IgD-negative memory B cell (primary cell): ENCODE measurements around the gene TTYH3. TPM values are rescaled to one million over a fixed set of nuclear protein-coding genes. Genes with fewer than 3 reads are reported as not detected.

Experiments used
- H3K27ac Mint-ChIP-seq, 3 donors: one replicate each; pipeline ENCODE4 v1.8.0; 2020 to 2022; ENCODE audit warnings: mild to moderate bottlenecking in 3 of 3, mixed read lengths in 3 of 3, moderate library complexity in 1 of 3
- H3K27me3 Mint-ChIP-seq: one replicate; pipeline ENCODE4 v1.8.0; 2021; ENCODE audit warnings: mixed read lengths
- H3K36me3 Mint-ChIP-seq: one replicate; pipeline ENCODE4 v1.8.0; 2020; ENCODE audit warnings: mild to moderate bottlenecking, mixed read lengths
- H3K4me1 Mint-ChIP-seq, 3 donors: one replicate each; pipeline ENCODE4 v1.8.0; 2020 to 2022; ENCODE audit warnings: mixed read lengths in 3 of 3, mild to moderate bottlenecking in 1 of 3
- H3K4me3 Mint-ChIP-seq, 4 donors: one replicate each; pipeline ENCODE4 v1.8.0; 2020 to 2022; ENCODE audit warnings: mild to moderate bottlenecking in 4 of 4, mixed read lengths in 4 of 4, moderate library complexity in 3 of 4
- H3K9me3 Mint-ChIP-seq, 3 donors: one replicate each; pipeline ENCODE4 v1.8.0; 2020 to 2021; ENCODE audit warnings: mixed read lengths in 3 of 3, mild to moderate bottlenecking in 1 of 3
- polyA plus RNA-seq: library from polyadenylated mRNA; unstranded; fragments of 300-500 nt; fragmentation: Illumina TruSeq; gene quantifications from one replicate; pipeline ENCODE4 v1.2.3, GENCODE V29; 2021

TTYH3 gene
- polyA plus RNA-seq, 1 donor from 2014 or later: 2.0 TPM

DNA sequence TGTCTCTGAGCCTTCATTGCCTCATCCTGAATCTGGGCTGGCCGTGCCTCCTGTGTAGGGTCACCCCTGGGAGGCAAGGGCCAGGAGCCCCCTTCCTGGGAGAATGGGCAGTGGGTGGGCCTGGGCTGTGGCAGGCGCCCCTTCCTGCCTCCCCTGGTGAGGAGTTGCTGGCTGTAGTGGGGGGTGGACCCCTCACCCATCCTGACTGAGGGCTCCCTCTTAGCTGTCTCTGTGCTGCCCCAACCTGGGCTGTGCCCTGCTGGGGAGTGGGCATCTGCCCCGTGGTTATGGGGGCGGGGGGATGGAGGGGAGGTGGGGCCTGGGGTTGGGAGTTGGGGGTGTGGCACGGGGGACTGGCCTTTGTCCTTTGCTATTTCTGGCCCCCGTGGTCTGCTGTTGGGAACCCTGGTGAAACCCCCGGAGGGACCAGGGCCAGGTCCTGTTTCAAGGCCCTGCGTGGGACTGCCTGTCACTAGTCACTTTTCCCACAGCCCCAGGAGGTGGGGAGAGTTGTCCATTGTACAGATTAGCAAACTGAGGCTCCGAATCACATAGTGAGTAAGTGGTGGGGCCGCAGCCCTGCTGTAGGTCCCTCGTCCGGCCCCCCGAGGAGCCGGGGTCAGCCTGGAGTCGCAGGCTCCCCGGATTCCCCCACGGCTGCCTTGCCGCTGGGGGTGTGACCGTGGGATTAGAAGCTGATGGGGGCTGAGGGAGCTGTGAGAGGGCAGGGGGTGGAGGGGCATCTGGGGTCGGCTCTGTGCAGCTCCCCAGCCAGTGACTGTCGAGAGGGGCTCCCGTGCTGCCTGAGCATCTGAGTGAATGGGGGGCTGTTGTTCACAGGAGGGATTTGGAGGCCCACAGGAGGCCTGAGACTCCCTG lies 2.7 kb downstream of the TTYH3 start:
- no peaks in the 10 kb centered on the region for H3K36me3 Mint-ChIP-seq
- H3K27ac Mint-ChIP-seq: peak overlapping the region in 2 of 3 donors; percentile 48 to 56
- H3K9me3 Mint-ChIP-seq: no peaks in the 10 kb centered on the region
- H3K4me1 Mint-ChIP-seq: peaks cover 12 to 21% (median 16%) of the 10 kb centered on the region in 3 donors
- peak overlapping the region; percentile 52 to 97 (median 76) for H3K4me3 Mint-ChIP-seq
- H3K27me3 Mint-ChIP-seq: no peaks in the 10 kb centered on the region

DNA sequence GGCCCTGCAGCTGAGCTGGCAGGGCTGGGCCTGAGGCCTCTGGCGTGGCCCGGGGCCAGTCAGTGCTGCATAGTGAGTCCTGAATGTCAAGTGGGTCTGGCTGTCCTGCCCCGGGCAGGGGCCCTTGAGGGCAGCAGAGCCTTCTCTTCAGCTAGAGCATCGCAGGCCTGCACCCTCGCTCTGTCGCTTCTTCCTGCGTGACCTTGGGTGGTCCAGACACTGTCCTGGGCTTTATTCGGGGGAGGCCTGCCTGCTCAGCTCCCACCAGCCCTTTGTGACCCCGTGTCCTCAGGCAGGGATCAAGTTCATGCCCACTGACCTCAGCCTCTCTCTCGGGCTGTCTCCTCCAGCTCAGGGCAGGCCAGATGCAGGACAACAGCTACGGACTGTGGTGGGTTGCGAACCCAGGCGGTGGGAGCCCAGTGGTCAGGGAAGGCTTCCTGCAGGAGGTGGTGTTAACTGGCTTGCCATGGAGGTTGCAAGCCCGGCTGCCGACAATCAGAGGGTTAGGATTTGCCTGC lies 3.4 kb downstream of the TTYH3 start:
- H3K27me3 Mint-ChIP-seq: no peaks in the 10 kb centered on the region
- H3K4me3 Mint-ChIP-seq: peak overlapping the region; percentile 52 to 74 (median 62)
- peaks cover 12 to 23% (median 16%) of the 10 kb centered on the region in 3 donors for H3K4me1 Mint-ChIP-seq
- H3K36me3 Mint-ChIP-seq: no peaks in the 10 kb centered on the region
- no peaks in the 10 kb centered on the region for H3K9me3 Mint-ChIP-seq
- peak overlapping the region in 1 of 3 donors; percentile 37 for H3K27ac Mint-ChIP-seq

- peaks cover 12 to 25% (median 16%) of the 10 kb centered on the region in 3 donors for H3K4me1 Mint-ChIP-seq
Observed at GRCh38 chr7:2635810-2636701, 4.3 kb downstream of the TTYH3 start.

GRCh38 chr7:2637066-2637471 lies 5.3 kb downstream of the TTYH3 start:
- Mint-ChIP-seq H3K4me1 (peaks cover 12 to 25% (median 19%) of the 10 kb centered on the region in 3 donors), H3K27ac (peak overlapping the region in 1 of 3 donors; percentile 91), H3K4me3 (peak overlapping the region; percentile 11 to 83 (median 48)), H3K36me3 (no peaks in the 10 kb centered on the region), H3K27me3 (no peaks in the 10 kb centered on the region), H3K9me3 (no peaks in the 10 kb centered on the region)

More at GRCh38 chr7:2635810-2636701, 4.3 kb downstream of the TTYH3 start:
- Mint-ChIP-seq H3K27me3 (no peaks in the 10 kb centered on the region), H3K27ac (peak overlapping the region in 2 of 3 donors; percentile 20 to 60), H3K36me3 (no peaks in the 10 kb centered on the region), H3K9me3 (no peaks in the 10 kb centered on the region), H3K4me3 (peak overlapping the region in 3 of 4 donors; percentile 55 to 87 (median 68))

DNA sequence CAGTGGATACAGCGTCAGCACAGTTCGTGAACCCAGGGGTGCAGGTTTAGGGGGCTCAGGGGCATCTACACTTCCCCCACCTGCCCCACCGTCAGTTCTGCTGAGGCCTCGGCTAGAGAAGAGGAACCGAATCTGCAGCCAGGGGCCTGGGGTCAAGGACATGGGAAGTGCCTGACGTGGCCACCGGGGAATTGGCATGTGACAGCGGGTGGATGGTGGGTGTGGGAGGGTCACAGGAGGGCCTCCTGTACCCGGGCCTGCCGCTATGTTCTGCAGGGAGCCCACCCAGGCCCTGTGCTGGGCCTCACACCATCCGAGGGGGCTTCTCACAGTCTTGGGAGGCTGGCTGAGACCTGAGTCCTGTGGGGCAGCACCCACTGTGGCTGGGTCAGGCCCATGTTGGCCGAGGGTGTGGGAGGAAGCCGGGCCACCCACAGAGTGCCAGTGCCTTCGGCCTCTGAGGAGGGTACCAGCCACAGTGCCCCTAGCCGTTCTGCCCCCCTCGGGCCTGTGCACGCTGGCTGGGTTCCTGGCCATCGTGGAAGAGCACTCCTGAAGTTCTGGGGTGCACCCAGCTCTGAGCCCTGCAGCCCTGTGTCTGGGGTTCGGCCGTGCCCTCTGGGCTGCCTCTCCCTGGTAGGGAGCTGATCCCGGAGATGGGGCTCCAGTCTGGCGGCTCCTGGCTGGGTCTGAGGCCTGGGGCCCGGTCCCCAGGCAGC lies 5.9 kb downstream of the TTYH3 start:
- Mint-ChIP-seq H3K4me1 (peaks cover 12 to 25% (median 19%) of the 10 kb centered on the region in 3 donors), H3K36me3 (no peaks in the 10 kb centered on the region), H3K4me3 (peak overlapping the region; percentile 11 to 83 (median 41)), H3K27ac (peak overlapping the region in 2 of 3 donors; percentile 13 to 91), H3K27me3 (no peaks in the 10 kb centered on the region), H3K9me3 (no peaks in the 10 kb centered on the region)

GRCh38 chr7:2638224-2638991 lies 6.6 kb downstream of the TTYH3 start:
- H3K4me3 Mint-ChIP-seq: no peak overlapping the region
- H3K4me1 Mint-ChIP-seq: peaks cover 8 to 25% (median 19%) of the 10 kb centered on the region in 3 donors
- no peaks in the 10 kb centered on the region for H3K36me3 Mint-ChIP-seq
- peak overlapping the region in 2 of 3 donors; percentile 53 to 91 for H3K27ac Mint-ChIP-seq
- no peaks in the 10 kb centered on the region for H3K9me3 Mint-ChIP-seq
- H3K27me3 Mint-ChIP-seq: no peaks in the 10 kb centered on the region

DNA sequence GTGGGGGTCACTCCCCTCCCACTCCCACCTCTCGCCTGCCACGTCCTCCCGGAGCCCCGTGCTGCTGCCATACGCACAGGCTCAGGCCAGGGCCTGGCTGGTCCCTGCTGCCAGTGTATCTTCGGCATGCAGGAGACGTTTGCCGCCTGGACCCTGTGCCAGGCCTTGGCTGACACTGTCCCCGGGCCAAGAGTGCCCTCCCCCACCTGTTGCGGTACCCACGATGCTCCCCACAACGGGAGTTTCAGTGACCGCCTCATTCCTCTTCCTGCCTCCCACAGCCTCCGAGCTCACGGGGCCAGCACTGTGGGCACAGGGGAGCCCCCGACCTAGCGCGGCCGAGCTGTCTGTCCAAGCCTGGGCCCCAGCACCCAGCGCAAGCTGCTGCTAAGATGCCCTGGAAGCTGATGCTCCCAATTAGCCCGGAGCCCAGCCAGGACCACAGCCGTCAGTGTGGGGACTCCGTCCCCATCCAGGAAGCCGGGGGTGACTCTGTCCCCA lies 7.4 kb downstream of the TTYH3 start:
- Mint-ChIP-seq H3K4me3 (peak overlapping the region in 1 of 4 donors; percentile 68), H3K27ac (peak overlapping the region in 1 of 3 donors; percentile 53), H3K9me3 (no peaks in the 10 kb centered on the region), H3K4me1 (peaks cover 7 to 25% (median 20%) of the 10 kb centered on the region in 3 donors), H3K36me3 (no peaks in the 10 kb centered on the region), H3K27me3 (no peaks in the 10 kb centered on the region)

DNA sequence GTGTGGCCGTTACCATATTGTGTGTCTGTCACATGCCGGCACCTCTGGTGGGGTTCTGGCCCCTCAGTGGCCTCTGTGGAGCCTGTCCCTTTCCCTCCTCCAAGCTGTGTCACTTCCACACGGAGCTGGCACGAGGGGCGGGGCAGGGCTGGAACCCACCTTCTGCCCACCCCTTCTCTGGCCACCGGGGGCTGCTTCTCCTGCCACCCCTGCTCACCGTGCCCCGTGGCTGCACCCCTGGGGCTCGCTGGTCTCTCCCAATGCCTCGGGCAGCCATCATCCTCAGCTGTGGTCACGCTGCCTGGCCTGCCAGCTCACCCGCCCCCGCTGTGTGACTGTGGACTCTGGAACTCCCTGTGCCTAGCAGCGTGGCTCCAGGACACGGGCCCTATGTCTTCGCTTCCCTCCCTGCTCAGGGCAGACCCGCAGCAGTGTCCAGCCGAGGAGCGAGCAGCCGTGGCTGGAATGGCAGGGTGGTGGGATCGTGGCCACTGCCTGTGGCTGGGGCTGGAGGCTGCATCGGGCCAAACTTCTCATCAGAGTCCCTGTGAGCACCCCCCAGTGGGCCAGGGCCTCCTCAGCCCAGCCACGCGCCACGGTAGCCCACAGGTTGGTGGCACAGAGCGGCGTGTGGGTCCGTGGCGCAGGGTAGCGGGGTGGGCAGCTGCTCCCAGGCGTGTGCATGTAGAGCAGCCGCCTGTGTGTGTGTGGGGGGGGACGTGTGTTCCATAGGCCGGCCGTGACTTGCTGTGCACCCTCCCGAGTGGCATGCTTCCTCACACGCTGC lies 8.1 kb downstream of the TTYH3 start:
- Mint-ChIP-seq H3K4me3 (peak overlapping the region in 1 of 4 donors; percentile 74), H3K36me3 (no peaks in the 10 kb centered on the region), H3K4me1 (peaks cover 8 to 28% (median 18%) of the 10 kb centered on the region in 3 donors), H3K27ac (peak overlapping the region in 2 of 3 donors; percentile 53 to 96), H3K9me3 (no peaks in the 10 kb centered on the region), H3K27me3 (peaks cover under 1% of the 10 kb centered on the region)

DNA sequence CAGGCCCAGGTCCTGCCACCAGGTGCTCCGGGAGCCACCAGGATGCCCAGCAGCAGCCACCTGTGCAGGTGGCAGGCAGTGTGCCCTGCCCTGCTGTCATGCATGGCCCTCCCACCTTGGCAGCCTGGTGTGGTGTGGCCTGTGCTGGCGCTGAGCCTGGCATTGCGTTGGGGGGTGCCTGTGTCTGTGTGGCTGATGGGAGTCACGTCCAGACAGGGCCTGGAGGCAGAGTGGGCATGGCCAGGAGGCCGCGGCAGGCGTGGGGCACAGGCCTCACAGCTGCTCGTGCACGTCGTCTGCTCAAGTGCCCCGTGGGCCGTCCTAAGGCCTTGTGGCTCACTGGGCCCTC lies 8.7 kb downstream of the TTYH3 start:
- no peaks in the 10 kb centered on the region for H3K9me3 Mint-ChIP-seq
- peak overlapping the region in 2 of 4 donors; percentile 14 to 65 for H3K4me3 Mint-ChIP-seq
- peak overlapping the region in 2 of 3 donors; percentile 35 to 96 for H3K27ac Mint-ChIP-seq
- H3K27me3 Mint-ChIP-seq: peaks cover 2% of the 10 kb centered on the region
- H3K36me3 Mint-ChIP-seq: no peaks in the 10 kb centered on the region
- H3K4me1 Mint-ChIP-seq: peaks cover 14 to 33% (median 23%) of the 10 kb centered on the region in 3 donors

DNA sequence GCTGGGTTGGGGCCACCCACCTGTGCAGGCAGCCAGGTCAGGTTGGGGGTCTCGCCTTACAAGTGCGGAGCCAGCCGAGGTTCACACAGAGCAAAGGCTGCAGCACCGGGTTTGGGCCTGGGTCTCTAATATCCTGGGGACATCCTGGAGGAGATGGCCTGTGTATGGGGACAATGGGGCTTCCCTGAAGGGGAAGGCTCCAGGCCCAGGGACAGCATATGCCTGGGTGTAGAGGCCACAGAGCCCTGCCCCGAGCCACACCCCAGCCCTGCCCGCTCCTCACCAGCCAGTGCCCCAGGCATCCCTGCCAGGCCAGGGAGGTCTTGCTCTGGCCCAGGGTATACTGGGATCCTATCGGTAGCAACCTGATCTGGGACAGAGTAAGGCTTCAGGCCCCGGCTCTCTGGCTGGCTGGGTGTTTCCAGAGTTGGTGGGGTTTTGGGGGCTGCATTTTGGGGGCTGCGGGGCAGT lies 9.1 kb downstream of the TTYH3 start:
- H3K27ac Mint-ChIP-seq: peak overlapping the region in 2 of 3 donors; percentile 95 to 96
- H3K4me1 Mint-ChIP-seq: peaks cover 16 to 36% (median 26%) of the 10 kb centered on the region in 3 donors
- H3K9me3 Mint-ChIP-seq: no peaks in the 10 kb centered on the region
- peak overlapping the region in 3 of 4 donors; percentile 65 to 86 (median 84) for H3K4me3 Mint-ChIP-seq
- peaks cover 2% of the 10 kb centered on the region for H3K27me3 Mint-ChIP-seq
- H3K36me3 Mint-ChIP-seq: no peaks in the 10 kb centered on the region

- Mint-ChIP-seq H3K4me3 (peak overlapping the region; percentile 60 to 86 (median 74)), H3K36me3 (no peaks in the 10 kb centered on the region), H3K27me3 (peaks cover 2% of the 10 kb centered on the region), H3K27ac (peak overlapping the region; percentile 84 to 96 (median 95)), H3K4me1 (peaks cover 10 to 30% (median 21%) of the 10 kb centered on the region in 3 donors), H3K9me3 (no peaks in the 10 kb centered on the region)
Observed at GRCh38 chr7:2641406-2642393, 9.9 kb downstream of the TTYH3 start.
